ENCODE data around the gene POU2AF3.

The POU2AF3 gene

DNA sequence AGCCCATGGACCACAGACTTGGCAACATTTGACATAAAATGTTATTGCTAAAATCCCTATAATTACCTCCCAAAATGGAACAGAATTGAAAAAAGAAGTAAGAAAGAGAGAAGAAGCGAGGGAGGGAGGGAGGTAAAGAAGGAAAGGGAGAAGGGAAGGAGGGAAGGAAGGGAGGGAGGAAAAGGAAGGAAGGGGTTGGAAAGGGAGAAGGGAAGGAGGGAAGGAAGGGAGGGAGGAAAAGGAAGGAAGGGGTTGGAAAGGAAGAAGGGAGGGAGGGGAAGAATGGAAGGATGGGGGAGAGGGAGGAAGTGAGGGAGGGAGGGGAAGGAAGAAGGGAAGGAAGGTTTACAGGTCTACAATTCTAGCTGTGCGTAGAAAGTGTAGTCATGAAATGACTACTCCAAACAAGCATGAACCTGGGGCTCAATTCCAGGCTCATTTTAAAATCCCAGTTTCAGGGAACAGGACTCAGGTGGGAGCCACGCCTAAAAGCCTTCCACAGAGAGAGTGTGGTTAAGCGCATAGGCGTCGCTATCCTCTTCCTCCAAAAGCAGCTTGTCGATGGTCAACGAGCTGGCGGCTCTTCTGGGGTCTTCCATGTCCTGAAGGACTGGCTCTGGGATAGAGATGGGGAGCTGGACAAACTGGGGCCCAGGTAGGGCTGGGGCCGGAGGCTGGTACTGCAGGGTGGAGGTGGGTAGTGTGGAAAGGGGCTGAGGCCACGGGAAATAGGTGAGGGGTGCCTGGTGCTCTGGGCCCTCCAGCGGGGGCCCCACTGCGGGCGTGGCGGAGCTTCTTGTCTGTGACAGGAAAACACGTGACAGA lies 55.6 kb downstream of the POU2AF3 start:
- no peak for DNase-seq

DNA sequence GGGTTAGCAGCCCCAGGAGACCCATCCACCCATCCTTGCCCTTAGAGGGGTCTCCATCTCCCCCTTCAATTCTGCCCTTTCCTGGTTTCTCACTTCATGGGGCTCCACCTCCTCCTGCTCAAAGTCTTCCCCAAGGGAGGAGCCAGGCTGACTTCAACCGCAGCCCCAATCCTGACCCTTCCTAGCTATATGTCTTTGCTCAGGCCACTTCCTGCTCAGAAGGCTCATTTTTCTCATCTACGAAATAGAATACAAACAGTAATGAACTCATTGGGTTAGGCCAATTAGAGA lies 56.2 kb downstream of the POU2AF3 start:
- no peak for DNase-seq

- DNase-seq: no peak
These were observed 56.8 kb downstream of the POU2AF3 start for GRCh38 chr11:111355101-111355500.

DNA sequence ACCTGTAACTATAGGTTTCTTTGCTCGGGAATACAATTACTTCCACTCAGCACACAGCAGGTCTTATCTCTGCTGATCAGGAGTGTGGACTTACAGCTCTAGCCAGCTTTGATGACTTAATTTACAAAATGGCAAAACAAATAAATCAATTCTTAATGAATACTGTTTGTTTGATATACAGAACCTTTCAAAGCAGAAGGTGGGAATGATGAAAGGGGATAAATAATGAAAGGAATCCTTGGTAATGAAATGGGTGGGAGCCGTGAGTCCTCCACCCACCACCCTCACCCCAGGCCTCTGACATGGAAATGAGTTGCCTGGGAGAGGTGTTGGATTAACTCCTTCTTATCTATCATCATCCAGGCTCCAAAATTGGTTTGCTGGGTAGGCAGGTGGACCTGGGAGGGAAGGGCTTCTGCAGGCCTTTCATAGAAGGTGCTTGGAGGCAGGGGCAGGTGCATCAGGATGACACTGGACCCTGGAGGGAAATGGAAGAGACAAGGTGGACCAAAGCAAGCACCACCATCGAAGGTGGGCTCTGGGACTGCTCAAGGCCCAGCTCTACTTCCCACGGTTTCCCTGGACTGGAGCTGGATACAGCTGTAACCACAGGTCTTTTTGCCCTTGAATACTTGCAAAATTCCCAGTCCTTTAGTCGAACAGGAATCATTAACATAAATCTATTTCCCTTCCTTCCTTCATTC lies 57.8 kb downstream of the POU2AF3 start:
- no peak for DNase-seq

DNA sequence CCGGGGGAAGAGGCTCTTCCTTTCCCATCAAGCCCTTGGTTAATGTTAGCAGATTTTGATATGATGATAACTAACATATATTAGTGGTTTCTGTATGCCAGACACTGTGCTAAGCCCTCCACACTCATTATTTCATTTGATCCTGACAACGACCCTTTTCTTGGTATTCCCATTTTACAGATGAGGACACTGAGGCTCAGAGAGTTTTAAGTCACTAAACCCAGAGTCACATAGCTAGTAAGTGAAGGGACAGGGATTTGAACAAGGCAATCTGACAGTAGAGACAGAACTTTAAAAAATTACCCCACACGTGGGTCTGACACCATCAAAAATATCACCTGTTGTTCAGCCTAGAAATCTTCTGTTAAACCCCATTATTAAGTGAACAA lies 58.3 kb downstream of the POU2AF3 start:
- no peak for DNase-seq

- no peak for DNase-seq
These were observed 59.0 kb downstream of the POU2AF3 start for GRCh38 chr11:111357150-111358037.
